ENCODE results near the gene RPTOR.

DNA sequence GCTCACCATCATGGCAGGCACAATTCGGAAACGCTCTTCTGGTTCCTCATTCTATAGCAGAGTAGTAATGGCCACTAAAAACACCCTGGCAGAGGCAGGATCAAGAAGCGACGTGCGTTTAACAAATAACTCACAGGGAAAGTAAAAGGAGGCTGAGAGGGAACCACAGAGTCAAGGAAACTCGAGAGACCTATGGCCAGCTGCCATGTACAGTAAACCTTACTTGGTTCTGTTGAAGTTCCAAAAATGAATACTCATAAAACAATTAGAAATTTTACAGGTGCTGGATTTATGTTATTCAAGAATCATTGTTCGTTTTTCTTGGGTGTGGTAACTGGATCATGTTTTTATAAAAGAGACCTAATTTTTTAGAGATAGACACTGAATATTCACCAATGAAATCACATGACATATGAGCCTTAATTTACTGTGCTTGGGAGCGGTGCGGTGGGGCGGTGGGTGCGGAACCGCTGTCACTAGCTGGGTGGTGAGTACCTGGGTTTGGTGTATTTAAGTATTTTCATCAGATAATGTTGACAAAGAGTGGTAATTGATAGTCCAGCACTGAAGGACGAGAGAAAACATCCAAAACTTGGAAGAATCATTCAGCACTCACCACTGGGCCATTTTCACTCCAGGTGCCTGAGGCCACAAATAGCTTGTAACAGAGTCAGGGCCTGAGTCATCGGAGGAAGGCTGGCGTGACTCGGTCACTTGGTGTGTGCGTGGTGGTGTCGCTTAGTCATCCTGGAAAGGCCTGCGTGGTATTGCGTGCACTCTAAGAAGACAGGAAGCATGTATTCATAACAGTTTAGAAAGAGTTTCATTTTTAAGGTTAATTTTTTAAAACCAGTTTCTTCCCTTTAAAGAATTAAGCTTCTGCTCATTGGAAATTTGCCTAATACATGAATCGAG lies 311.6 kb downstream of the RPTOR start:
- TF ChIP-seq POLR2A (IDR thresholded peaks at IDR 0.05; ENCODE audit: low read length) = no peak
- TF ChIP-seq GATA1 (IDR thresholded peaks at IDR 0.05; ENCODE audit: low read depth, low read length) = no peak

All from erythroblast (primary cell).